Activated CD4-positive, alpha-beta T cell treated with anti-CD3 and anti-CD28 coated beads for 36 hours (primary cell): ENCODE data around the gene CASP10. TPM values are rescaled to one million over a fixed set of nuclear protein-coding genes. Genes with fewer than 3 reads are reported as not detected.
"Not testable (repeated sequence)": the region's sequence is repeated elsewhere in the genome, so short reads cannot be mapped to it uniquely, and the experiment has no call there.

Source experiments
- ATAC-seq: fragments of 200-7000 bp; cut with Tn5 transposase; one replicate; pipeline ENCODE4 v1.10.0; 2021; ENCODE audit warnings: mild to moderate bottlenecking, moderate library complexity
- CTCF ChIA-PET: fragments of 350-600 bp; sonication (Branson Sonifier 250); formaldehyde crosslinking; loops from one replicate; lab custom pipeline; 2021; ENCODE audit warnings: antibody characterized with exemption; lab: Charles Lee
- POLR2A ChIA-PET: fragments of 350-600 bp; sonication (Branson Sonifier 250); formaldehyde crosslinking; loops from one replicate; lab custom pipeline; 2021; ENCODE audit warnings: antibody characterized with exemption, inconsistent platforms; lab: Charles Lee
- DNase-seq: peaks from one replicate; pipeline ENCODE4 v3.0.0-alpha.2; 2020
- H3K27ac Mint-ChIP-seq: one replicate; pipeline ENCODE4 v1.8.0; 2021; ENCODE audit warnings: mixed read lengths
- H3K27me3 Mint-ChIP-seq: one replicate; pipeline ENCODE4 v1.8.0; 2021; ENCODE audit warnings: mixed read lengths
- H3K36me3 Mint-ChIP-seq: one replicate; pipeline ENCODE4 v1.8.0; 2021; ENCODE audit warnings: low read depth, mixed read lengths
- H3K4me1 Mint-ChIP-seq: one replicate; pipeline ENCODE4 v1.8.0; 2021; ENCODE audit warnings: mixed read lengths
- H3K4me3 Mint-ChIP-seq: one replicate; pipeline ENCODE4 v1.8.0; 2021; ENCODE audit warnings: mild to moderate bottlenecking, moderate library complexity, mixed read lengths
- H3K9me3 Mint-ChIP-seq: one replicate; pipeline ENCODE4 v1.8.0; 2021; ENCODE audit warnings: low read depth, mixed read lengths
- intact Hi-C, 2 experiments: fragments of 100-400 bp; cut with DNase I in 1 of 2; cut with micrococcal nuclease in 1 of 2; formaldehyde crosslinking; loops; one replicate each; pipeline versions ENCODE4 v1.14.2 to v1.15.1; 2022 to 2024; cut with DNase I, micrococcal nuclease
- total RNA-seq, 2 experiments: library from RNA; stranded (reverse); gene quantifications; one replicate each; pipeline ENCODE4 v1.2.3, GENCODE V29; 2021

Gene CASP10
- total RNA-seq, 2 experiments from 2014 or later, result 12.2 to 16.8 TPM

- Mint-ChIP-seq H3K4me1 (peaks cover 54% of the 10 kb centered on the region), H3K27ac (peak overlapping the region; percentile 78), H3K27me3 (no peaks in the 10 kb centered on the region), H3K36me3 (peaks cover 13% of the 10 kb centered on the region), H3K9me3 (no peaks in the 10 kb centered on the region), H3K4me3 (peak overlapping the region; percentile 92)
- DNase-seq (no peak), ATAC-seq (no peak)
- ChIA-PET CTCF (interaction anchor here (0.6 to 4.4 kb wide), 65 partner anchors 11 to 373 kb away, joined by 3 to 99 read pairs (median 7); partner anchors contain the start of genes CASP10, CASP8, CFLAR and NIF3L1), POLR2A (interaction anchor here (0.6 to 2.5 kb wide), 9 partner anchors 28 to 305 kb away, joined by 4 to 17 read pairs (median 6); partner anchors contain the start of genes CASP10 and CASP8)
- intact Hi-C loops, result loop anchor here (1.0 to 10.0 kb wide), 14 partner anchors 20 to 548 kb away; partner anchors contain the start of genes STRADB (in 2 of the 2), TMEM237 (in 2 of the 2), TRAK2 (in 2 of the 2) and ALS2 (in 1 of the 2)
These were observed 49.5 kb downstream of the CASP10 start for GRCh38 chr2:201232467-201232815.

- Mint-ChIP-seq H3K27ac (peak overlapping the region; percentile 93), H3K27me3 (no peaks in the 10 kb centered on the region), H3K36me3 (peaks cover 19% of the 10 kb centered on the region), H3K4me3 (peak overlapping the region; percentile 92), H3K9me3 (no peaks in the 10 kb centered on the region), H3K4me1 (peaks cover 57% of the 10 kb centered on the region)
- ChIA-PET POLR2A (interaction anchor here (0.5 to 2.5 kb wide), 17 partner anchors 27 to 1145 kb away, joined by 3 to 17 read pairs (median 4); partner anchors contain the start of genes CASP10, CASP8, NIF3L1 and ORC2), CTCF (interaction anchor here (0.5 to 4.4 kb wide), 47 partner anchors 10 to 947 kb away, joined by 3 to 99 read pairs (median 7); partner anchors contain the start of genes CASP10, CASP8, CFLAR and NIF3L1)
- intact Hi-C loops, result loop anchor here (1.0 to 10.0 kb wide), 15 partner anchors 21 to 547 kb away; partner anchors contain the start of genes HYCC2 (in 2 of the 2), STRADB (in 2 of the 2), TMEM237 (in 2 of the 2) and TRAK2 (in 2 of the 2)
- ATAC-seq (peak; percentile 91), DNase-seq (peak; percentile 92)
These were observed 50.4 kb downstream of the CASP10 start for GRCh38 chr2:201233192-201233811.

GRCh38 chr2:201233812-201234662 is 51.1 kb downstream of the CASP10 start:
- ATAC-seq (peak; percentile 14), DNase-seq (peak; percentile 46)
- no peaks in the 10 kb centered on the region for H3K27me3 Mint-ChIP-seq
- peaks cover 21% of the 10 kb centered on the region for H3K36me3 Mint-ChIP-seq
- peak overlapping the region; percentile 93 for H3K27ac Mint-ChIP-seq
- CTCF ChIA-PET, result interaction anchor here (0.6 to 4.4 kb wide), 35 partner anchors 9 to 344 kb away, joined by 3 to 99 read pairs (median 7); partner anchors contain the start of genes CASP10, CASP8, CFLAR and NIF3L1
- H3K4me1 Mint-ChIP-seq, result peaks cover 50% of the 10 kb centered on the region
- intact Hi-C loops, result loop anchor here (1.0 to 10.0 kb wide), 15 partner anchors 21 to 547 kb away; partner anchors contain the start of genes HYCC2 (in 2 of the 2), STRADB (in 2 of the 2), TMEM237 (in 2 of the 2) and TRAK2 (in 2 of the 2)
- no peaks in the 10 kb centered on the region for H3K9me3 Mint-ChIP-seq
- H3K4me3 Mint-ChIP-seq, result peak overlapping the region; percentile 92
- POLR2A ChIA-PET, result interaction anchor here (0.5 to 2.5 kb wide), 18 partner anchors 29 to 1144 kb away, joined by 3 to 17 read pairs (median 3); partner anchors contain the start of genes CASP10, NIF3L1, ORC2 and PPIL3

- intact Hi-C loops, result loop anchor here (5.0 to 10.0 kb wide), 4 partner anchors 38 to 943 kb away; partner anchors contain the start of gene TMEM237 (in 1 of the 2)
- peaks cover 51% of the 10 kb centered on the region for H3K4me1 Mint-ChIP-seq
- no peaks in the 10 kb centered on the region for H3K27me3 Mint-ChIP-seq
- H3K27ac Mint-ChIP-seq, result peak overlapping the region; percentile 93
- H3K4me3 Mint-ChIP-seq, result peak overlapping the region; percentile 92
- no peaks in the 10 kb centered on the region for H3K9me3 Mint-ChIP-seq
- POLR2A ChIA-PET, result interaction anchor here (0.6 to 1.7 kb wide), 5 partner anchors 28 to 523 kb away, joined by 3 to 4 read pairs (median 3); no protein-coding TSS in a partner anchor
- no peak for ATAC-seq
- CTCF ChIA-PET, result interaction anchor here (0.7 to 4.4 kb wide), 7 partner anchors 19 to 267 kb away, joined by 3 to 99 read pairs (median 5); partner anchors contain the start of gene CASP10
- H3K36me3 Mint-ChIP-seq, result peaks cover 27% of the 10 kb centered on the region
- no peak for DNase-seq
These were observed 51.8 kb downstream of the CASP10 start for GRCh38 chr2:201234663-201235135.

- DNase-seq (peak; percentile 68), ATAC-seq (peak; percentile 10)
- H3K36me3 Mint-ChIP-seq, result peaks cover 40% of the 10 kb centered on the region
- ChIA-PET POLR2A (interaction anchor here (0.6 to 1.0 kb wide), 3 partner anchors 38 to 118 kb away, joined by 3 to 10 read pairs (median 4); no protein-coding TSS in a partner anchor), CTCF (interaction anchor here (0.7 to 4.4 kb wide), 22 partner anchors 15 to 137 kb away, joined by 3 to 48 read pairs (median 3); partner anchors contain the start of genes CASP10, CASP8 and FLACC1)
- intact Hi-C loops, result loop anchor here (1.0 to 10.0 kb wide), 7 partner anchors 22 to 941 kb away; partner anchors contain the start of genes FZD7 (in 1 of the 2), STRADB (in 1 of the 2), TMEM237 (in 1 of the 2) and TRAK2 (in 1 of the 2)
- peak overlapping the region; percentile 91 for H3K27ac Mint-ChIP-seq
- H3K9me3 Mint-ChIP-seq, result no peaks in the 10 kb centered on the region
- peak overlapping the region; percentile 92 for H3K4me3 Mint-ChIP-seq
- peaks cover 49% of the 10 kb centered on the region for H3K4me1 Mint-ChIP-seq
- H3K27me3 Mint-ChIP-seq, result no peaks in the 10 kb centered on the region
These were observed 53.2 kb downstream of the CASP10 start for GRCh38 chr2:201235860-201236811.

- DNase-seq (no peak), ATAC-seq (no peak)
- H3K27me3 Mint-ChIP-seq, result no peaks in the 10 kb centered on the region
- H3K4me1 Mint-ChIP-seq, result peaks cover 46% of the 10 kb centered on the region
- H3K27ac Mint-ChIP-seq, result peak overlapping the region; percentile 69
- H3K36me3 Mint-ChIP-seq, result peaks cover 52% of the 10 kb centered on the region
- intact Hi-C loops, result loop anchor here (5.0 to 10.0 kb wide), 3 partner anchors 35 to 940 kb away; partner anchors contain the start of gene TMEM237 (in 1 of the 2)
- ChIA-PET CTCF (interaction anchor here (0.5 to 2.5 kb wide), 17 partner anchors 23 to 272 kb away, joined by 3 to 26 read pairs (median 3); partner anchors contain the start of genes CASP8 and FLACC1), POLR2A (interaction anchor here (0.6 to 1.0 kb wide), 2 partner anchors 42 to 179 kb away, joined by 4 read pairs; no protein-coding TSS in a partner anchor)
- H3K9me3 Mint-ChIP-seq, result peaks cover 2% of the 10 kb centered on the region
- H3K4me3 Mint-ChIP-seq, result no peak overlapping the region
These were observed 54.7 kb downstream of the CASP10 start for GRCh38 chr2:201237486-201238123.

GRCh38 chr2:201239167-201239935 is 56.4 kb downstream of the CASP10 start:
- Mint-ChIP-seq H3K27ac (peak overlapping the region; percentile 88), H3K4me1 (peaks cover 43% of the 10 kb centered on the region), H3K36me3 (peaks cover 49% of the 10 kb centered on the region)
- intact Hi-C loops, result loop anchor here (5.0 to 10.0 kb wide), 3 partner anchors 33 to 938 kb away; partner anchors contain the start of gene TMEM237 (in 1 of the 2)
- ChIA-PET CTCF (interaction anchor here (0.6 to 1.0 kb wide), 2 partner anchors 12 to 25 kb away, joined by 3 read pairs; no protein-coding TSS in a partner anchor), POLR2A (interaction anchor here (0.8 to 1.0 kb wide), 2 partner anchors 23 to 24 kb away, joined by 4 read pairs; no protein-coding TSS in a partner anchor)
- not testable (repeated sequence) for H3K4me3 Mint-ChIP-seq, H3K9me3 Mint-ChIP-seq, H3K27me3 Mint-ChIP-seq
- ATAC-seq (peak; percentile 39), DNase-seq (peak; percentile 59)

GRCh38 chr2:201242571-201243277 is 59.8 kb downstream of the CASP10 start:
- H3K27ac Mint-ChIP-seq, result no peak overlapping the region
- peaks cover 44% of the 10 kb centered on the region for H3K36me3 Mint-ChIP-seq
- peaks cover 2% of the 10 kb centered on the region for H3K9me3 Mint-ChIP-seq
- H3K27me3 Mint-ChIP-seq, result no peaks in the 10 kb centered on the region
- ChIA-PET POLR2A (interaction anchor here (0.7 kb wide), 1 partner anchor 88 kb away, joined by 3 read pairs; no protein-coding TSS in a partner anchor), CTCF (interaction anchor here (0.8 to 2.1 kb wide), 4 partner anchors 10 to 122 kb away, joined by 4 to 11 read pairs (median 4); no protein-coding TSS in a partner anchor)
- intact Hi-C loops, result no loop called here
- H3K4me1 Mint-ChIP-seq, result peaks cover 34% of the 10 kb centered on the region
- ATAC-seq (peak; percentile 47), DNase-seq (no peak)
- no peak overlapping the region for H3K4me3 Mint-ChIP-seq
